ENCODE data around the gene ANKRD13B. TPM values are rescaled to one million over a fixed set of nuclear protein-coding genes. Genes with fewer than 3 reads are reported as not detected.
A peak's percentile ranks its signal among the peaks of the same experiment; 100 is the strongest.

Gene ANKRD13B
- total RNA-seq, 1 donor from 2014 or later, result 36.1 TPM

DNA sequence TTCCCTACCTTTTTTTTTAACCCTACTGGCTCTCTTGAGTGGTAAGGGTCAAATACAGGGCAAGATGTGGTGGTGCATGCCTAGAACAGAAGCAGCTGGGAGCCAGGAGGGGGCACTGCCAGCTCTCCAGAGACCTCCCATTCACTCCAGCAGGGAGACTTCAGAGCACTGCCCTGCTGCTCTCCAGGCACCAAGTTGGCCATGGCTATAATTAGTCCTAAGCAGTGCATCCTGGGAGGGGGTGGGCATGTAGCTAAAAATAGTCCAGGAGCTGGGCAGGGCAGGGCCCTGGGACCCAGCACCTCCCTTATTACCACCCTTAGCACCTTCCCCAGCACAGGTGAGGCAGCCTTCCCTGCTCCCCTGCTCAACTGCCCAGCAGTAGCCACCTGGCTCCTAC is 26.3 kb downstream of the ANKRD13B start:
- no peaks in the 10 kb centered on the region for H3K36me3 Mint-ChIP-seq (ENCODE audit: unreplicated experiment)
- peaks cover 28% of the 10 kb centered on the region for H3K4me1 Mint-ChIP-seq (ENCODE audit: unreplicated experiment)
- no peaks in the 10 kb centered on the region for H3K9me3 Mint-ChIP-seq (ENCODE audit: unreplicated experiment)
- no peaks in the 10 kb centered on the region for H3K27me3 Mint-ChIP-seq (ENCODE audit: unreplicated experiment)
- DNase-seq (ENCODE audit: extremely low spot score, unreplicated experiment), result no peak
- TF ChIP-seq, protein P1, sequence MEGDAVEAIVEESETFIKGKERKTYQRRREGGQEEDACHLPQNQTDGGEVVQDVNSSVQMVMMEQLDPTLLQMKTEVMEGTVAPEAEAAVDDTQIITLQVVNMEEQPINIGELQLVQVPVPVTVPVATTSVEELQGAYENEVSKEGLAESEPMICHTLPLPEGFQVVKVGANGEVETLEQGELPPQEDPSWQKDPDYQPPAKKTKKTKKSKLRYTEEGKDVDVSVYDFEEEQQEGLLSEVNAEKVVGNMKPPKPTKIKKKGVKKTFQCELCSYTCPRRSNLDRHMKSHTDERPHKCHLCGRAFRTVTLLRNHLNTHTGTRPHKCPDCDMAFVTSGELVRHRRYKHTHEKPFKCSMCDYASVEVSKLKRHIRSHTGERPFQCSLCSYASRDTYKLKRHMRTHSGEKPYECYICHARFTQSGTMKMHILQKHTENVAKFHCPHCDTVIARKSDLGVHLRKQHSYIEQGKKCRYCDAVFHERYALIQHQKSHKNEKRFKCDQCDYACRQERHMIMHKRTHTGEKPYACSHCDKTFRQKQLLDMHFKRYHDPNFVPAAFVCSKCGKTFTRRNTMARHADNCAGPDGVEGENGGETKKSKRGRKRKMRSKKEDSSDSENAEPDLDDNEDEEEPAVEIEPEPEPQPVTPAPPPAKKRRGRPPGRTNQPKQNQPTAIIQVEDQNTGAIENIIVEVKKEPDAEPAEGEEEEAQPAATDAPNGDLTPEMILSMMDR (IDR thresholded peaks at IDR 0.05), result peak; percentile 40
- H3K27ac Mint-ChIP-seq (ENCODE audit: unreplicated experiment), result no peak overlapping the region
- H3K4me3 Mint-ChIP-seq (ENCODE audit: unreplicated experiment), result no peak overlapping the region

GRCh38 chr17:29620271-29620670 is 27.3 kb downstream of the ANKRD13B start:
- Mint-ChIP-seq H3K9me3 (ENCODE audit: unreplicated experiment) (no peaks in the 10 kb centered on the region), H3K27ac (ENCODE audit: unreplicated experiment) (no peak overlapping the region), H3K4me3 (ENCODE audit: unreplicated experiment) (no peak overlapping the region), H3K27me3 (ENCODE audit: unreplicated experiment) (no peaks in the 10 kb centered on the region), H3K36me3 (ENCODE audit: unreplicated experiment) (no peaks in the 10 kb centered on the region), H3K4me1 (ENCODE audit: unreplicated experiment) (peaks cover 26% of the 10 kb centered on the region)
- DNase-seq (ENCODE audit: extremely low spot score, unreplicated experiment), result no peak
- TF ChIP-seq, protein P1 (IDR thresholded peaks at IDR 0.05), result no peak

- no peaks in the 10 kb centered on the region for H3K9me3 Mint-ChIP-seq (ENCODE audit: unreplicated experiment)
- no peak overlapping the region for H3K4me3 Mint-ChIP-seq (ENCODE audit: unreplicated experiment)
- TF ChIP-seq, protein P1 (IDR thresholded peaks at IDR 0.05), result no peak
- H3K4me1 Mint-ChIP-seq (ENCODE audit: unreplicated experiment), result peaks cover 21% of the 10 kb centered on the region
- DNase-seq (ENCODE audit: extremely low spot score, unreplicated experiment), result no peak
- H3K36me3 Mint-ChIP-seq (ENCODE audit: unreplicated experiment), result no peaks in the 10 kb centered on the region
- no peak overlapping the region for H3K27ac Mint-ChIP-seq (ENCODE audit: unreplicated experiment)
- H3K27me3 Mint-ChIP-seq (ENCODE audit: unreplicated experiment), result no peaks in the 10 kb centered on the region
Measured at GRCh38 chr17:29620779-29621500, 28.0 kb downstream of the ANKRD13B start.

DNA sequence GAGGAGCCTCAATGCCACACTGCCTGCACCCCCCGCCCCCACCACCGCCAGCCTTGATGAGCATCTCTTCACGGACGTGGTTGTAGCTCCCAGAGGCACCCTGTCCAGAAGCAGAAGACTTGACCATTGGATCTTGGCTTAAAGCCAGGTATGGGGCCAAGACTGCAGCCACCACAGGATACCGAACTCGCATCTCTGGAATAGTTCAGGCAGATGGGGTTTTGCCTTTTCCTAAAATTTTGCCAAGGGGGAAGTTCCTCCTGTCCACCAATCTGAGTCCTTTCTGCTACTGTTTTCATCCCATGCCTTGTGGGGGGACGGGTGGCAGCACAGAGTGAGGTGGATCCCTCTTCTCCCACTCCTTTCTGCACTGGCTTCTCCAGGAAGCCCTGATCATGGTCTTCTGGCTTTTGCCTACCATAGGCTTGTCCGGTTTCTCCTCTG is 28.8 kb downstream of the ANKRD13B start:
- no peak for DNase-seq (ENCODE audit: extremely low spot score, unreplicated experiment)
- peak overlapping the region; percentile 77 for H3K4me3 Mint-ChIP-seq (ENCODE audit: unreplicated experiment)
- TF ChIP-seq, protein P1 (IDR thresholded peaks at IDR 0.05), result no peak
- H3K36me3 Mint-ChIP-seq (ENCODE audit: unreplicated experiment), result peaks cover 1% of the 10 kb centered on the region
- no peaks in the 10 kb centered on the region for H3K9me3 Mint-ChIP-seq (ENCODE audit: unreplicated experiment)
- H3K27me3 Mint-ChIP-seq (ENCODE audit: unreplicated experiment), result no peaks in the 10 kb centered on the region
- H3K4me1 Mint-ChIP-seq (ENCODE audit: unreplicated experiment), result peaks cover 17% of the 10 kb centered on the region
- H3K27ac Mint-ChIP-seq (ENCODE audit: unreplicated experiment), result no peak overlapping the region

DNA sequence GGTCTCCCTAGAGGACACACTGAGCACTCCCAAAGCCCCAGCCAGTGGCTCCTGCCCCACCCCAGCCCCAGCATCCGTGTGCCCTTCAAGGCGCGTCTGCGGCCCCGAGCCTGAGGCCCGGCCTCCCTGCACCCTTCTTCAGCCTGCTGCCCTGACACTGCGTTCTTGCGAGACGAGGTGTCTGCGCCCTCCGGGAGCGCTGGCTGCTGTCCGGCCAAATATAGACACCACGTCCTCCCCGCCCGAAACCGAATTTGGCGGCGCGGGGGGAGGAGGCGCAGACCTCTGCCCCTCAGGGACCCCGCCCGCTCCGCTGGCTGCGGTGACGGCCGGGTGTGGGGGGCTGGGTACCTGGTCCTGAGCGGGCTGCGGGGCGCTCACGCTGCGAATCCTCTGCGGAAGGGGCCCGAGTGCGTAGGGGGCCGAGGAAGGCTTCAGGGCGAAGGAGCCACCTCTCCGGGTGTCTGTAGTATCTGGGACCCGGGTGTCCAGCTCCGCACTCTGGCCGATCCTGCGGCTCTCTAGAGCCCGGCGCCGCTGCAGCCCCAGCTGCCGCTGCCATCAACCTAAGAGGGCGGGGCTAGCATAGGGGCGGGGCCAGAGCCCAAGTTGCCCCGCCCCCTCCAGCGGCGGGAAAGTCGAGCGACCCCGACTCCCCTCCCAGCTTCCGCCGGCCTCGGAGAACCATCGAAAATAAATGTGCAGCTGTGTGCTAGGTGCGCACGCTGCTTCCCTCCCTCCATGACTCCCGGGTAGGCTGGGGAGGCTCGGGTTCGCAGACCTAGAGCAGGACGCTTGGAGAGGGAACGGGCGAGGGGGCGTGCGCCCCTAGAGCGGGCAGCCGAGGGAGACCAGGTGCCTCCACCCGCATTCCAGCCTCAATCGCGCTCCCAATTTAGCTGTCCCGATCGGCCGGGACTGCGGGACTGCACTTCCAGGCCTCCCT is 29.7 kb downstream of the ANKRD13B start, which contains the start of gene CORO6:
CORO6 (minus strand) TSS at position 576 of the 946 bp plus-strand sequence. CDS start 1,491 bp downstream, outside the sequence.
- Mint-ChIP-seq H3K36me3 (ENCODE audit: unreplicated experiment) (peaks cover 2% of the 10 kb centered on the region), H3K27ac (ENCODE audit: unreplicated experiment) (peak within 1 kb of the TSS; percentile 4), H3K27me3 (ENCODE audit: unreplicated experiment) (no peaks in the 10 kb centered on the region), H3K9me3 (ENCODE audit: unreplicated experiment) (no peaks in the 10 kb centered on the region), H3K4me1 (ENCODE audit: unreplicated experiment) (peaks cover 13% of the 10 kb centered on the region), H3K4me3 (ENCODE audit: unreplicated experiment) (peak within 1 kb of the TSS; percentile 77)
- TF ChIP-seq, protein P1 (IDR thresholded peaks at IDR 0.05), result no peak
- no peak for DNase-seq (ENCODE audit: extremely low spot score, unreplicated experiment)
